ENCODE data around the gene KRTAP10-3. TPM values are rescaled to one million over a fixed set of nuclear protein-coding genes. Genes with fewer than 3 reads are reported as not detected.

The KRTAP10-3 gene
- total and polyA plus RNA-seq, 2 experiments from 2014 or later = not detected

DNA sequence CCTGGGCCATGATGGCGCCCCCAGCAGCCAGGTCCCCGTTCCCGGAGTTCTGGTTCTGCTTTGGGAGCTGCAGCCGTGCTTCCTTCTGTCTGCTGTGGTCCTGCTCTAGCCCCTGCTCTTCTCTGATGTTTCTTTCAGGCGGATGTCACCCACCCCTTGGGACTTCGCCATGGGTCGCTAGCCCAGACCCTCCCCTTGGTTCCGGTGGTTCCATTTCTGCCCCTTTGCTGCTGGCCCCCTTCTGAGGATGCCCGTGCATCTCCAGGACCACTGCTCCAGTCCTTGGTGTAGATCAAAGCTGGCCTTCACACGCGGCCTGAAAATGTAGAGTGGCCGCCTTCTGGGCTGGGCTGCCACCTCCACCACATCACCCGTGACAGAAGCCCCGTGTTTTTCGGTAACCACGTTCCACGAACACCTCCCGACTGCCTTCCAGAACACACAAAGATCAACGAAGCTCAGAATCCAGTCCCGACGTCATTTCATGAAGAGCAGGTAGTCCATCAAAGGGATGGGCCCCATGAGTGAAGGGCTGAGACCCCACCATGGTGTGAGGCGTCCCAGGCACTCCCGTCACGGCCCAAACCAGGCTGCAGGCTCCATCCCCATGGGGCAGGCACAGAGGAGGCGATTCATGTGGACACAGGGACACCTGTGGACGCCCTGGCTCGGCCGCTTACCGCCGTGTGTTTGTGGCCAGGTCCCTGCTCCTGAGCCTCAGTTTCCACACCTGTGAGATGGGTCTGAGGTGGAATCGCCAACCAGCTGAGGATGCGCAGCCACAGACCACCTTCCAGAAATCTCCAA is 43.0 kb downstream of the KRTAP10-3 start:
- Histone ChIP-seq H3K27ac (ENCODE audit: low read depth) (no peak overlapping the region), H3K4me2 (no peak overlapping the region), H3K36me3 (ENCODE audit: insufficient read depth) (no peaks in the 10 kb centered on the region), H3K79me2 (replicated peaks; ENCODE audit: insufficient read depth) (no peaks in the 10 kb centered on the region), H3K9me2 (ENCODE audit: insufficient read depth) (0 out of 2 replicates have a peak, but pooled peaks cover 6% of the 10 kb centered on the region), H3K27me3 (ENCODE audit: insufficient read depth) (no peaks in the 10 kb centered on the region), H3F3A (replicated peaks; ENCODE audit: low read depth) (no peaks in the 10 kb centered on the region), H4K20me1 (replicated peaks; ENCODE audit: insufficient read depth) (no peaks in the 10 kb centered on the region), H2AFZ (no peak overlapping the region), H3K4me1 (ENCODE audit: insufficient read depth) (no peaks in the 10 kb centered on the region), H3K4me3 (no peak overlapping the region)
- ATAC-seq = no peak
- peaks cover 3% of the 10 kb centered on the region; the same call in 1 of the 3 replicates for H3K9me3 Mint-ChIP-seq
- TF ChIP-seq, protein P1, sequence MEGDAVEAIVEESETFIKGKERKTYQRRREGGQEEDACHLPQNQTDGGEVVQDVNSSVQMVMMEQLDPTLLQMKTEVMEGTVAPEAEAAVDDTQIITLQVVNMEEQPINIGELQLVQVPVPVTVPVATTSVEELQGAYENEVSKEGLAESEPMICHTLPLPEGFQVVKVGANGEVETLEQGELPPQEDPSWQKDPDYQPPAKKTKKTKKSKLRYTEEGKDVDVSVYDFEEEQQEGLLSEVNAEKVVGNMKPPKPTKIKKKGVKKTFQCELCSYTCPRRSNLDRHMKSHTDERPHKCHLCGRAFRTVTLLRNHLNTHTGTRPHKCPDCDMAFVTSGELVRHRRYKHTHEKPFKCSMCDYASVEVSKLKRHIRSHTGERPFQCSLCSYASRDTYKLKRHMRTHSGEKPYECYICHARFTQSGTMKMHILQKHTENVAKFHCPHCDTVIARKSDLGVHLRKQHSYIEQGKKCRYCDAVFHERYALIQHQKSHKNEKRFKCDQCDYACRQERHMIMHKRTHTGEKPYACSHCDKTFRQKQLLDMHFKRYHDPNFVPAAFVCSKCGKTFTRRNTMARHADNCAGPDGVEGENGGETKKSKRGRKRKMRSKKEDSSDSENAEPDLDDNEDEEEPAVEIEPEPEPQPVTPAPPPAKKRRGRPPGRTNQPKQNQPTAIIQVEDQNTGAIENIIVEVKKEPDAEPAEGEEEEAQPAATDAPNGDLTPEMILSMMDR (conservative IDR thresholded peaks at IDR 0.05; ENCODE audit: low read depth in 2 of 2) = peak in 1 of 2 experiments; percentile 21; a peak in 2 of 4 replicates
- no peak for TF ChIP-seq ETS1 (IDR thresholded peaks at IDR 0.05)
- no peak for TF ChIP-seq ZNF114 (CRISPR knock-in tag; IDR thresholded peaks at IDR 0.05)
- TF ChIP-seq STAT1 (IDR thresholded peaks at IDR 0.05; ENCODE audit: unreplicated experiment) = no peak
- no peak for TF ChIP-seq ZNF331 (CRISPR knock-in tag; IDR thresholded peaks at IDR 0.05; ENCODE audit: low read depth)
- DNase-seq (ENCODE audit: low spot score) = no peak
- H3K27ac Mint-ChIP-seq = no peak overlapping the region
- peaks cover 4% of the 10 kb centered on the region; the same call in 1 of the 3 replicates for H3K36me3 Mint-ChIP-seq (ENCODE audit: low read depth)
- peaks cover 10% of the 10 kb centered on the region for H3K27me3 Mint-ChIP-seq (ENCODE audit: insufficient read depth, low read depth, poor library complexity)
- H3K4me1 Mint-ChIP-seq = no peaks in the 10 kb centered on the region; the same call in 2 of the 3 replicates
- no peak overlapping the region for H3K4me3 Mint-ChIP-seq

DNA sequence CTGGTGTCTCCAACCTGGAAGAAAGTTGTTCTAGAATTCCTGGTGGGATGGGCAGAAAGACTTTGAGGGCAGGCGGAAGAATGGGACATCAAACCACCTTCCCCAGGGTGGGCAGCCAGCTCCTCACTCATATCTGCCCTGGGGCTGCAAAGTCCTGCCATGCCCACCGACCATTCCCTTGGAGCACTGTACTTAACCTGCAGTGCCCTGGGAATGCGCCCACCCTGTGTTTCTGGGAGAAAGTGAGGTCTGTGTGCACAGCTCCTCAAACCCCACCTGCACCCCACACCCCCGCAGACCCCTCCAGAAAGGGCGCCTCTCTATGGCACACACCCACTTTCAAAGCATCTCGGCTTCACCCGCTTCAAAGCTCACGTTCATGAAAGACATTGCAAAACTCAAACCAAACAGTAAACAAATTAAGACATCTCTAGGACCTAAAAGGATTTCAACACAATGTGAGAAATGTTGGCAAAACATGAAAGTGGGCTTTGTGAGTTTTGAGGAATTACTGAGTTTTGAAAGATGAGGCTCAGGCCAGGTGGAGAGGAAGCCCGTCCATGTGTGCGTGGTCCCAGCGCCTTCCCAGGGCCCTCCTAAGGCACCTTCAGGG is 43.7 kb downstream of the KRTAP10-3 start:
- no peak overlapping the region for H2AFZ ChIP-seq
- no peak for TF ChIP-seq NANOG (IDR thresholded peaks at IDR 0.05; ENCODE audit: borderline replicate concordance)
- no peak for TF ChIP-seq ZNF331 (CRISPR knock-in tag; IDR thresholded peaks at IDR 0.05; ENCODE audit: low read depth)
- TF ChIP-seq, protein P2, sequence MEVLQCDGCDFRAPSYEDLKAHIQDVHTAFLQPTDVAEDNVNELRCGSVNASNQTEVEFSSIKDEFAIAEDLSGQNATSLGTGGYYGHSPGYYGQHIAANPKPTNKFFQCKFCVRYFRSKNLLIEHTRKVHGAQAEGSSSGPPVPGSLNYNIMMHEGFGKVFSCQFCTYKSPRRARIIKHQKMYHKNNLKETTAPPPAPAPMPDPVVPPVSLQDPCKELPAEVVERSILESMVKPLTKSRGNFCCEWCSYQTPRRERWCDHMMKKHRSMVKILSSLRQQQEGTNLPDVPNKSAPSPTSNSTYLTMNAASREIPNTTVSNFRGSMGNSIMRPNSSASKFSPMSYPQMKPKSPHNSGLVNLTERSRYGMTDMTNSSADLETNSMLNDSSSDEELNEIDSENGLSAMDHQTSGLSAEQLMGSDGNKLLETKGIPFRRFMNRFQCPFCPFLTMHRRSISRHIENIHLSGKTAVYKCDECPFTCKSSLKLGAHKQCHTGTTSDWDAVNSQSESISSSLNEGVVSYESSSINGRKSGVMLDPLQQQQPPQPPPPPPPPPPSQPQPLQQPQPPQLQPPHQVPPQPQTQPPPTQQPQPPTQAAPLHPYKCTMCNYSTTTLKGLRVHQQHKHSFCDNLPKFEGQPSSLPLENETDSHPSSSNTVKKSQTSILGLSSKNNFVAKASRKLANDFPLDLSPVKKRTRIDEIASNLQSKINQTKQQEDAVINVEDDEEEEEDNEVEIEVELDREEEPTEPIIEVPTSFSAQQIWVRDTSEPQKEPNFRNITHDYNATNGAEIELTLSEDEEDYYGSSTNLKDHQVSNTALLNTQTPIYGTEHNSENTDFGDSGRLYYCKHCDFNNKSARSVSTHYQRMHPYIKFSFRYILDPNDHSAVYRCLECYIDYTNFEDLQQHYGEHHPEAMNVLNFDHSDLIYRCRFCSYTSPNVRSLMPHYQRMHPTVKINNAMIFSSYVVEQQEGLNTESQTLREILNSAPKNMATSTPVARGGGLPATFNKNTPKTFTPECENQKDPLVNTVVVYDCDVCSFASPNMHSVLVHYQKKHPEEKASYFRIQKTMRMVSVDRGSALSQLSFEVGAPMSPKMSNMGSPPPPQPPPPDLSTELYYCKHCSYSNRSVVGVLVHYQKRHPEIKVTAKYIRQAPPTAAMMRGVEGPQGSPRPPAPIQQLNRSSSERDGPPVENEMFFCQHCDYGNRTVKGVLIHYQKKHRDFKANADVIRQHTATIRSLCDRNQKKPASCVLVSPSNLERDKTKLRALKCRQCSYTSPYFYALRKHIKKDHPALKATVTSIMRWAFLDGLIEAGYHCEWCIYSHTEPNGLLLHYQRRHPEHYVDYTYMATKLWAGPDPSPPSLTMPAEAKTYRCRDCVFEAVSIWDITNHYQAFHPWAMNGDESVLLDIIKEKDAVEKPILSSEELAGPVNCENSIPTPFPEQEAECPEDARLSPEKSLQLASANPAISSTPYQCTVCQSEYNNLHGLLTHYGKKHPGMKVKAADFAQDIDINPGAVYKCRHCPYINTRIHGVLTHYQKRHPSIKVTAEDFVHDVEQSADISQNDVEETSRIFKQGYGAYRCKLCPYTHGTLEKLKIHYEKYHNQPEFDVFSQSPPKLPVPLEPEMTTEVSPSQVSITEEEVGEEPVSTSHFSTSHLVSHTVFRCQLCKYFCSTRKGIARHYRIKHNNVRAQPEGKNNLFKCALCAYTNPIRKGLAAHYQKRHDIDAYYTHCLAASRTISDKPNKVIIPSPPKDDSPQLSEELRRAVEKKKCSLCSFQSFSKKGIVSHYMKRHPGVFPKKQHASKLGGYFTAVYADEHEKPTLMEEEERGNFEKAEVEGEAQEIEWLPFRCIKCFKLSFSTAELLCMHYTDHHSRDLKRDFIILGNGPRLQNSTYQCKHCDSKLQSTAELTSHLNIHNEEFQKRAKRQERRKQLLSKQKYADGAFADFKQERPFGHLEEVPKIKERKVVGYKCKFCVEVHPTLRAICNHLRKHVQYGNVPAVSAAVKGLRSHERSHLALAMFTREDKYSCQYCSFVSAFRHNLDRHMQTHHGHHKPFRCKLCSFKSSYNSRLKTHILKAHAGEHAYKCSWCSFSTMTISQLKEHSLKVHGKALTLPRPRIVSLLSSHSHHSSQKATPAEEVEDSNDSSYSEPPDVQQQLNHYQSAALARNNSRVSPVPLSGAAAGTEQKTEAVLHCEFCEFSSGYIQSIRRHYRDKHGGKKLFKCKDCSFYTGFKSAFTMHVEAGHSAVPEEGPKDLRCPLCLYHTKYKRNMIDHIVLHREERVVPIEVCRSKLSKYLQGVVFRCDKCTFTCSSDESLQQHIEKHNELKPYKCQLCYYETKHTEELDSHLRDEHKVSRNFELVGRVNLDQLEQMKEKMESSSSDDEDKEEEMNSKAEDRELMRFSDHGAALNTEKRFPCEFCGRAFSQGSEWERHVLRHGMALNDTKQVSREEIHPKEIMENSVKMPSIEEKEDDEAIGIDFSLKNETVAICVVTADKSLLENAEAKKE (CRISPR knock-in tag; IDR thresholded peaks at IDR 0.05) = no peak
- no peak for TF ChIP-seq ETS1 (IDR thresholded peaks at IDR 0.05)
- TF ChIP-seq STAT1 (IDR thresholded peaks at IDR 0.05; ENCODE audit: unreplicated experiment) = no peak
- TF ChIP-seq EZH2 (IDR thresholded peaks at IDR 0.05; ENCODE audit: low read depth, unreplicated experiment) = no peak
- 0 out of 2 replicates have a peak, but pooled peaks cover 6% of the 10 kb centered on the region for H3K9me2 ChIP-seq (ENCODE audit: insufficient read depth)
- H3K4me2 ChIP-seq = no peak overlapping the region
- DNase-seq (ENCODE audit: low spot score) = no peak
- no peak overlapping the region for H3K27ac Mint-ChIP-seq
- peaks cover 3% of the 10 kb centered on the region; the same call in 1 of the 3 replicates for H3K9me3 Mint-ChIP-seq
- no peaks in the 10 kb centered on the region for H4K20me1 ChIP-seq (replicated peaks; ENCODE audit: insufficient read depth)
- no peak for ATAC-seq
- no peaks in the 10 kb centered on the region for H3F3A ChIP-seq (replicated peaks; ENCODE audit: low read depth)
- H3K27ac ChIP-seq (ENCODE audit: low read depth) = no peak overlapping the region
- H3K4me3 Mint-ChIP-seq = no peak overlapping the region; the same call in 2 of the 3 replicates
- no peaks in the 10 kb centered on the region; the same call in 2 of the 3 replicates for H3K4me1 Mint-ChIP-seq
- peaks cover 10% of the 10 kb centered on the region for H3K27me3 Mint-ChIP-seq (ENCODE audit: insufficient read depth, low read depth, poor library complexity)
- no peaks in the 10 kb centered on the region for H3K27me3 ChIP-seq (ENCODE audit: insufficient read depth)
- no peaks in the 10 kb centered on the region for H3K79me2 ChIP-seq (replicated peaks; ENCODE audit: insufficient read depth)
- no peaks in the 10 kb centered on the region for H3K36me3 ChIP-seq (ENCODE audit: insufficient read depth)
- H3K36me3 Mint-ChIP-seq (ENCODE audit: low read depth) = peaks cover 4% of the 10 kb centered on the region; the same call in 1 of the 3 replicates
- H3K4me3 ChIP-seq = no peak overlapping the region
- no peaks in the 10 kb centered on the region for H3K4me1 ChIP-seq (ENCODE audit: insufficient read depth)

Measured in GM23338 (cell line).